Epithelial cell of proximal tubule (primary cell): Measurements from ENCODE around the gene RTRAF. TPM values are rescaled to one million over a fixed set of nuclear protein-coding genes. Genes with fewer than 3 reads are reported as not detected.
A peak's percentile ranks its signal among the peaks of the same experiment; 100 is the strongest.

ENCODE experiments used
- DNase-seq: peaks from one replicate; pipeline ENCODE4 v3.0.0-alpha.2; 2011; ENCODE audit warnings: low read depth
- H3K4me3 ChIP-seq: 2 replicates; pipeline ENCODE4 v1.5.1; 2011; ENCODE audit warnings: low read depth, mild to moderate bottlenecking, low read length
- total RNA-seq: library from RNA; depleted of rRNA; stranded (reverse); fragments of >200 nt; gene quantifications from 2 replicates; pipeline ENCODE4 v1.2.3, GENCODE V29; 2015
- TF ChIP-seq, protein P1 (sequence below): conservative IDR thresholded peaks from 2 replicates; pipeline ENCODE4 v1.5.1; 2012; ENCODE audit warnings: low read depth, mild to moderate bottlenecking, low read length

RTRAF gene
- total RNA-seq, 1 donor from 2014 or later: 96.9 TPM

DNA sequence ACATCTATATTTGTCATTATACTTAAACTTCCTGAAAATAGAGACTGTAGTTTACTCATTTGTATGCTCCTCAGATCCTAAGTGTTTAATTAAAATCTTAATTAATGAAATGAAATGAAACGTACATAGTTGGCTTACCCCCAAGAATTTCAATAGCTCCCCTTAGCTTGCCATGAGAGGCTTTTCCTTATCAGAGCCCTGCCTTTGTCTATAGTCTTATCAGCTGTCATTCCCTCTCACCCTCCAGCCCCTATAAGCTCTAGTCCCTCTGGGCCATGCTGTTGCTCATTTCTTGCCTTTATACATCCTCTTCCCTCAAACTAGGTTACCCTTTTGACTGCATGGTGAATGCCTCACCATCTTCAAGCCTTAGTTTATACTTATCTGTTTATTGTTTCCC lies 1.1 kb upstream of the RTRAF start:
- TF ChIP-seq, protein P1, sequence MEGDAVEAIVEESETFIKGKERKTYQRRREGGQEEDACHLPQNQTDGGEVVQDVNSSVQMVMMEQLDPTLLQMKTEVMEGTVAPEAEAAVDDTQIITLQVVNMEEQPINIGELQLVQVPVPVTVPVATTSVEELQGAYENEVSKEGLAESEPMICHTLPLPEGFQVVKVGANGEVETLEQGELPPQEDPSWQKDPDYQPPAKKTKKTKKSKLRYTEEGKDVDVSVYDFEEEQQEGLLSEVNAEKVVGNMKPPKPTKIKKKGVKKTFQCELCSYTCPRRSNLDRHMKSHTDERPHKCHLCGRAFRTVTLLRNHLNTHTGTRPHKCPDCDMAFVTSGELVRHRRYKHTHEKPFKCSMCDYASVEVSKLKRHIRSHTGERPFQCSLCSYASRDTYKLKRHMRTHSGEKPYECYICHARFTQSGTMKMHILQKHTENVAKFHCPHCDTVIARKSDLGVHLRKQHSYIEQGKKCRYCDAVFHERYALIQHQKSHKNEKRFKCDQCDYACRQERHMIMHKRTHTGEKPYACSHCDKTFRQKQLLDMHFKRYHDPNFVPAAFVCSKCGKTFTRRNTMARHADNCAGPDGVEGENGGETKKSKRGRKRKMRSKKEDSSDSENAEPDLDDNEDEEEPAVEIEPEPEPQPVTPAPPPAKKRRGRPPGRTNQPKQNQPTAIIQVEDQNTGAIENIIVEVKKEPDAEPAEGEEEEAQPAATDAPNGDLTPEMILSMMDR: no peak
- H3K4me3 ChIP-seq: no peak overlapping the region
- DNase-seq: no peak

DNA sequence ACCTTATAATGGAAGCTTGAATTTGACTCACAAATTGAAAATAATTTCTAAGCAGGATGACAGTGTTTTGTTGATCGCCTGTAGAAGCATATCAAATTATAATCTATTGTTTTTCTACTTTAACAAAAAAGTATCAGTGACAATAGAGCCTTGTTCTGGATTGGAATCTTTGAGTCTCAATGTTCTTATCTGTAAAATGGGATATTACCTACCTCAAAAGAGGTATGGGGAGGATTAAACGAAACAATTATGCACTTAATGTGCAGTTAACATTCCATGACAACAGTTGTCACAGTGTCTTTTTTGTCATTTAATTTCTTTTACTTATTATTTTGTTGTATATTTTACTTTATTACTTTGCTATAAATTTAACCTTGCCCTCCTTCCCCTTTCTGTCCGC lies 1.1 kb downstream of the RTRAF start:
- H3K4me3 ChIP-seq: peak overlapping the region; percentile 95
- no peak for DNase-seq
- TF ChIP-seq, protein P1: no peak

DNA sequence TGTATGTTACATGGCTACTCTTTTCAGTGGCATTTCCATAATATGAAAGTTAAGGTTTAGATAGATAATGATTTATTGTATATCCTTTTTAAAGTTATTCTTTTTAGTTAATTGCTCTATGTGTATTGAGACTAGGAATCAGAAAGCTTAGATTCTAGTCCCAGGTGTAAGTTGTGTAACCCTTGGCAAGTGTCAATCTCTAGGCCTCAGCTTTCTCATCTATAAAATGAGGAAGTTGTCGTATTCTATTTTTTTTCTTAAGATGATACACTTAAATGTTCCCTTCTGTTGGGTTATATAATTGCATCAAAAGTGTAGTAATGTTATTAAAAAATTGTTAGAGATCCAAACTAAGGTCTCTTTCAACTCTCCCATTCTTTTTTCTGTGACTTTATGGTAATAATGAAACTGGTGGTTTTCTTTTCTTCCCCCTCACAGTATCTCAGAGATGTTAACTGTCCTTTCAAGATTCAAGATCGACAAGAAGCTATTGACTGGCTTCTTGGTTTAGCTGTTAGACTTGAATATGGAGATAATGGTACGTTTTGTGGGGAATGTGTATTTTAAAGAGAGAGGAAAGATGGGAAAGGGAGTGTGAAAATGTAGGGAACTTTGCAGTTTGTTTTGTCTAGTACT lies 4.1 kb downstream of the RTRAF start:
- H3K4me3 ChIP-seq: no peak overlapping the region
- DNase-seq: no peak
- TF ChIP-seq, protein P1: no peak

DNA sequence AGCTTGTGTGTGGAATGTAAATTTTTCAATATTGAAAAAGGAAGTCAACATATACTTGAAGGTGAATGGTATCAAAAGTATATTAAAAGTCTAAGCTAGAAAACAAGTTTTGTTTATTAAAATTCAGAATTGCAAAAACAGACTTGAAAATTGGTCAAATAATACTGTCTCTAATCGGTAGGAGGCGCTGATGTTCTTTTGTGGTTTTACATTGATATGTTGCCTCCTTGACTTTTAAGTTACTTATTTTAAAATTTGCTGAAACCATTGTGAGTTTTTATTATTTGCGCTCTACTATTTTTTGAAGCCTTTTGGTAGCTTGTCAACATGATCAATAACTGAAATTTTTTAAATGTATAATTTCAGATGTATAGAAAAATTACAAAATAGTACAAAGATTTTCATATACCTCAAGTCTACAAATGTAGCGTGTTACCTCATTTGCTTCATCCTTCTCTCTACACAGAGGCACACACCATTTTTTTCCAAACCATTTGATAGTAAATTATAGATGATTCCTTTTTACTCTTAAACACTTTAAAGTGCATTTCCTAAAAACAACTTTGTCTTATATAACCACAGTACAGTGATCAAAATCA lies 6.9 kb downstream of the RTRAF start:
- no peak overlapping the region for H3K4me3 ChIP-seq
- TF ChIP-seq, protein P1: peak; percentile 66
- no peak for DNase-seq

DNA sequence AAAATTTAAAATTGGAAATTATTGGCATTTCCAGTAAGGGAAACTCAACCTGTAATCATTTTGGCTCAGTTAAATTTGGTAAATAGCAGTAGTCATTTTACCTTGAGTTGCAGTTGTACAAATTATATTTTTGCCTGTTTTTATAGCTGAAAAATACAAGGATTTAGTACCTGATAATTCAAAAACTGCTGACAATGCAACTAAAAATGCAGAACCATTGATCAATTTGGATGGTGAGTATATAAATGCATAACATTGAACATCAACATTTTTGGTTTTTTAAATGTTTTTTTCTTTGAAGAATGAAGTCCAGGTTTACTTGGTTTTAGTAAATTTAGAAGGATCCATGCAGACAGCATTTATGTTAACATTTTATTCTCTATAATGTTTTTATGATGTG lies 9.0 kb downstream of the RTRAF start:
- TF ChIP-seq, protein P1: no peak
- no peak overlapping the region for H3K4me3 ChIP-seq
- no peak for DNase-seq

DNA sequence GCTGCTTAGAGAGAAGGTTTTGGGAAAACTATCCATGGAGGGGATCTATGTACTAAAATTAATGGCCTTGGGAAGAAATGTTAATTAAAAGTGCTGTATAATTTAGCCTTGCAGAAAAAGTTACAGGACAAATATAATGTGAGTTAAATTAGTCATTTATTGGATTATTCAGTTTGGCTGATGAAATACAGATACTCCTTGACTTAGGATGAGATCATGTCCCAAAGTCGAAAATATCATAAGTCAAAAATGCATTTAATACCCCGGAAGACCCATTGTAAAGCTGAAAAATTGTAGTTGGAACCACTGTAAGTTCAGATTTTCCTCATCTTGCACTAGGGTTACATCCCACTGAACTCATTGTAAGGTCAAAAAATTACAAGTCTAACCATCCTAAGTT lies 9.7 kb downstream of the RTRAF start:
- TF ChIP-seq, protein P1: no peak
- no peak for DNase-seq
- no peak overlapping the region for H3K4me3 ChIP-seq
